HG03175 (cell line): ENCODE measurements around the gene MFAP4.

Source experiments
- ATAC-seq: cut with Tn5 transposase; IDR thresholded peaks from one replicate; pipeline ENCODE4 v1.9.1; 2021; ENCODE audit warnings: mild to moderate bottlenecking, moderate library complexity; ENCODE audit not compliant: unreplicated experiment

Gene MFAP4

GRCh38 chr17:19410875-19411620, 24.1 kb upstream of the MFAP4 start, which contains the start of gene RNF112:
Gene RNF112, plus strand, starts transcription at chr17:19411232. Its CDS starts 177 bp downstream, at chr17:19411409.
- ATAC-seq: no peak

- ATAC-seq: no peak
Measured at GRCh38 chr17:19410091-19410490, 23.1 kb upstream of the MFAP4 start.

DNA sequence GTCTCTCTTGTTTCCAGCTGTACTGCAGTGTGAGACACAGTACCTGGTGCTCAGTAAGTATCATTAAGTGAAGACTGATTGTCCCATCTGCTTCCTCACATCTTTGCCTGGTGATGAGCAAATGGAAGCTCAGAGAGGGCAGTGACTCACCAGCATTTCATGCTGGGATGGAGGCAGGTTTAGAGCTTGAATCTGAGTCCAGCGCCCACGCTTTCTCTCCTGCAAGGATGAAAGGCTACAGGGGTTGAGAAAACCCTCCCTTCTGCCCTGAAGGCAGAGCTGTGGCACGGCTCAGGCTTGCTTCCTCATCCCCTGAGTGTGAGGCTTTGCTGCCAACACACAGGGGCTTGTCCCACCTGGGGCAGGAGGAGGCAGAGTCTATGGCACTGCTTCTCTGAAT, 22.5 kb upstream of the MFAP4 start:
- no peak for ATAC-seq

DNA sequence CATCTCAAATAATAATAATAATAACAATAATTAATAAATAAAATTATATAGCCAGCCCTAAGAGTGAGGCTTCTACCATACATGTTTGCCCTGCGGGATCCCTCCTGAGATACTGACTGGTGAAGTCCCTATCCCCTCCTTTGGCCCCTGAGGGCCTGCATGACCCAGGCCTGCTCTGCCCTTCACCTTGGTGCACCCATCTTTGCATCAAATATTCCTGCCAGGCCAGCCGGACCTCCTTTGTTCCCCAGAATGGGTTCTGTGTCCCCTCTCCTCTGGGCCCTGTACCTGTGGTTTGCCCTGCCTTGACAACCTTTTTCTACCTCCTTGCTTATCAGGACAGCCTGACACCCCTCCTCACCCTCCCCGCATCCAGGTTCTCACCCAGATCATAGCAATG, 22.1 kb upstream of the MFAP4 start:
- ATAC-seq: no peak

DNA sequence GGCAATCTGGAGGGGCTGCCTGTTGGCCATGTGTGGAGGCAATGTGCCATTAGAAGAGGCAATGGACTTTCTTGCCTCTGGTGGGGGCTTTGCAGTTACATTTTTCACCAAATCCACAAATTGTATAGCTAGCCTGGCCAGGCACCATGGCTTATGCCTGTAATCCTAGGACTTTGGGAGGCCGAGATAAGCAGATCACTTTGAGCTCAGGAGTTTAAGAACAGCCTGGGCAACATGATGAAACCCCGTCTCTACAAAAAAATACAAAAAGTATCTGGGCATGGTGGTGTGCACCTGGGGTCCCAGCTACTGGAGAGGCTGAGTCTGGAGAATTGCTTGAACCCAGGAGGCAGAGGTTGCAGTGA, 21.3 kb upstream of the MFAP4 start:
- ATAC-seq: no peak

DNA sequence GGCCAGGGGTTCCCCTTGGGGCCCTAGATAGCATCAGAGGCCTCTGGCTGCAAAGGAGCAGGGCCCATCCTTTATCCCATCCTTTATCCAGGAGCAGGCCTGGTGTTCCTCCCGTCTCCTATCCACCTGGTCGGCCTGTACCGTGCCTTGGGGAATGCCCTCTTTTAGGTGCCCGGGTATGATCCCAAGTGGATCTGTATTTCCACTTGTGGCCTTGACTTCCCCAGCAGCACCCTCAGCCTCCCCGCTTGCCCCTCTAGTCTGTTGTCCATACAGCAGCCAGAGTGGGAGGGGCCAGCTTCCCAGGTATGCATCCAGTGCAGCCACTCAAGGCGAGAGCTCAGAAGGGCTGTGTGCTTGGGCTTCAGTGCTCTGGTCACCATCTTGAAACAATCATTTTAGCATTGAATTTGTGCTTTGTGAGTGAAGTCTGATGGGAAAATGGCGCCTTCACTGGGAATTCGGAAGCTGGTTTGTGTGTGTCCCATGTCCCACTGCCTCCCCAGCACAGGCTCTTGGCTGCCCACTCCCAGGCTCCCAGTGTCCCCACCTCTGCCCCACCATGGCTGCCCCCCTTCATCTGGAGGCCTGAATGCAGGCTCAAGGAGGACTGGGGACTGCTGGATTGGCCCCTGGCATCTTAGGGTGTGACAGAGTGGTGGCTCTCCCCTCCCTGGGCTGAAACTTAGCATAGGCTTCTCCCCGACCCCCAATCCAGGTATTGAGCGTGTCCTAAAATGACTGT, 20.8 kb upstream of the MFAP4 start:
- ATAC-seq: no peak

GRCh38 chr17:19405114-19405513, 18.1 kb upstream of the MFAP4 start:
- no peak for ATAC-seq

- ATAC-seq: no peak
Measured at GRCh38 chr17:19404264-19404663, 17.3 kb upstream of the MFAP4 start.

DNA sequence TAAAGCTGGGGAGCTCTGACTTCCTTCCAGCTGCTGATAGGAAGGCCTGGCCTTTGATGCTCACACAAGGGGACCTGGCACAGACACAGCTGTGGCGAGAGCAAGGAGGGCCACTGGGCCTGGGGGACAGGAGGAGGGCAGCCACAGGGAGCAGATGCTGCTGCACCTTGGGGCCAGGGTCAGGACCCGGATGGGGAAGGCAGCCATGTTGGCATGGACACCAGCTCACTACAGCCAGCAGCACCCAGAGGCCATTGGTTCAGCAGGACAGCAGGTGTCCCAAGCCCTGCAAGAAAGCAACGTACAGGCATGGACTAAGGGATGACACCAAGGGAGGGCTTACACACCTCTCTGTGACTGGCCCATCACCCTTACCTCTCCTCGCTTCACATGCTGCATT, 16.0 kb upstream of the MFAP4 start:
- no peak for ATAC-seq

GRCh38 chr17:19402171-19402570, 15.2 kb upstream of the MFAP4 start:
- no peak for ATAC-seq

DNA sequence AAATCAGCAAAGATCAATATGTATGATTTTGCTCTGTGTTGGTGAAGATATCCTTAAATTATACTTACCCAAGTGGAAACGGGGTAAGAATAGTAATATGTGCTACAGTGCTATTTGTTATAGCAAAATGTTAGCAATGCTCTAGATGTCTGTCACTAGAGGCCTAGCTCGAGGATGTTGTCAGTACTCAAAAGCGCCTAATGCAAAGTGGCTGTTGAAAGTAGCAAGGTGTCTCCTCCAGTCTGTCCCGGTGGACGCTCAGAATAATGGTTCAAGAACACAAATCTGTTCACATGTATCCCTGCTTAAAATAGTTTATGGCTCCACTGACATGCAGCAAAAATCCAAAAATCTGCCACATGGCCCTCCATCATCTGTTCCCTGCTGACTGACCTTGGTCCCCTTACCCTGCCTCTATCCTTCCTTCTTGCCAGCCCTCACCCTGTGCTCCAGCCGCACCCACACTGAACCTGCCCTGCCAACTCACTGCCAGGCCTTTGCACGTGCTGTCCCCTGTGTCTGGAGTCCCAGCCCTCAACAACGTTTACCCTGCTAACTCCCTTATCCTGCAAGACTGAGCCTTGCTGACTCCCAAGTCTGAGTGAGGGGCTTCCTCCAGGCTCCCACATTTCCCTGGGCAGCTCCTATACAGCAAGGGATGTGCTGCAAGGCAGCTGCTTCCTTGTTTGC, 14.5 kb upstream of the MFAP4 start:
- ATAC-seq: no peak

GRCh38 chr17:19399750-19400450, 12.9 kb upstream of the MFAP4 start:
- no peak for ATAC-seq

DNA sequence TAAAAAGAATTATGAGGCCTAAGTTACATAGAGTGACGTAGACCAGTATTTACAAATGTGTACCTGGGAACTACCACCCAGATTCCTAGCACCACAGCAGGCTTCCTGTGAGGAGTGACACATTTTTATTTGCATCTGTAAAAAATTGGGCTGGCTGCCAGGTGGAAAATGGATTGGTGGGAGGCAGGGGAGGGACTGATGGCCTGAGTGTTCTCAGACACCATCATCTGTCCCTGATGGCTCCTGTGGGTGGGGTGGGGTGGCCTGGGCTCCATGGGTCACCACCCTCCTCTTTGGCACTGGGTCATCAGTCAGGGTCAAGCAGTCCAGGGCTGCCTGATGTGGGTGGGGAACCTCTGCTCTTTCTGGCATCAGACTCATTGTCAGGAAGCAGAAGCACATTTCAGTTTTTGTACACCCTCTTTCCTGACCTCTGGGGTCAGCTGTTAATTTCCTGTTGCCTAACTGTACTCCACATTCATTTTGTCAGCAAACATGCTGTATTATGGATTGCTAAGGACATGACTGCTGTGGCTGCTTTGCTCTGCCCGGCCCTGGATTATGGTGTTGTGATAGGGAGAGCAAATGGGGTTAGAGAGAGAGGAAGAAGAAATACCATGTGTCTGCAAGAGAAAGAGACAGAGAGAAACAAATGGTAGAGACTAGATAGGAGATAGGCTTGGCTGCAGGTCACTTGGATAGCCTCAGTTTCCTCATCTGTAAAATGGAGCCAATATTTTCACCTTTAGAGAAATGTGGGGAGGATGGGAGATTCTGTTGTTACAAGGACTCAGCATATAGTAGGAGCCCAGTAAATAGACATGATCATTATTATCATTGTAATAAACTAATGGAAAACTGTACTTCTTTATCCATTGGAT, 11.6 kb upstream of the MFAP4 start:
- no peak for ATAC-seq

DNA sequence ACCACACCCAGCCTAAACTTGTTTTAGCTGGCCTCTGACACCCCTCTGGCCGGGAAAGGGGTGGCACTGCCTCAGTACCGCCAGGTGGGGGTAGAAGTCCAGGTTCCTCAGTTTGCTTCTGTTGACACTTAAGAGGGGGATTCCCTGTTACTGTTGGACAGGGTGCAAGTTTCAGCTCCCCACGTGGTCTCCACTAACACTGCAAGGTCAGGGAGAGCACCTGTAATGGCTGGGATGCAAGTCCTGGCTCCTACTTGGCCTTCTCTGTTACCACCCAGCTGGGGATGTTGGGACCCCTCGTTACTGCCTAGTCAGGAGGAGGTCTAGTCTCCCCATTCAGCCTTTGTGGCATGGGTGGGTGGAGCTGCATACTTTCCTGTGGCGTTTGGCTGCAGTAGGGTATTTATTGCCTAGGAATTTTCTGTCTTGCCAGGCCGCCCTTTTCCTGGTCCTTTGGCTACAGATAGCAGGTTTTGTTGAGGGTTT, 10.6 kb upstream of the MFAP4 start:
- ATAC-seq: no peak

DNA sequence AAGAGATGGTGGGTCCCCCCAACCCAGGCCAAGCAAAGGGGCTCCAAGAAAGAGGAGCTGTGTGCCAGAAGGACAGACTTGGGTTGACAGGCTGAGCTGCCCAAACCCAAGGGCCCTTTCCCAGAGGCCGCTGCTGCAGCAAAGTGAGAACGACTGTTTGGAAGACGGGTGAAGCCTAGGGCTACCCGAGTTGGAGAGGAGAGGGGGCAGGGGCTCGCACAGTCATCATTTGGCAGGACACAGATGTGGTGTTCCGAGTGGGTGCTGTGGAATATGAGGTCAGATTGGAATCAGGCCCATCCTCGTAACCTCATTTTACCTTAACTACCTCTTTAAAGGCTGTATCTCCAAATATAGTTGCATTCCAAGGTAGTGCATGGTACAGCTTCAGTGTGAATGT, 5.3 kb upstream of the MFAP4 start:
- ATAC-seq: no peak

- ATAC-seq: no peak
Measured at GRCh38 chr17:19391432-19391831, 4.4 kb upstream of the MFAP4 start.

GRCh38 chr17:19390951-19391350, 4.0 kb upstream of the MFAP4 start:
- ATAC-seq: no peak

DNA sequence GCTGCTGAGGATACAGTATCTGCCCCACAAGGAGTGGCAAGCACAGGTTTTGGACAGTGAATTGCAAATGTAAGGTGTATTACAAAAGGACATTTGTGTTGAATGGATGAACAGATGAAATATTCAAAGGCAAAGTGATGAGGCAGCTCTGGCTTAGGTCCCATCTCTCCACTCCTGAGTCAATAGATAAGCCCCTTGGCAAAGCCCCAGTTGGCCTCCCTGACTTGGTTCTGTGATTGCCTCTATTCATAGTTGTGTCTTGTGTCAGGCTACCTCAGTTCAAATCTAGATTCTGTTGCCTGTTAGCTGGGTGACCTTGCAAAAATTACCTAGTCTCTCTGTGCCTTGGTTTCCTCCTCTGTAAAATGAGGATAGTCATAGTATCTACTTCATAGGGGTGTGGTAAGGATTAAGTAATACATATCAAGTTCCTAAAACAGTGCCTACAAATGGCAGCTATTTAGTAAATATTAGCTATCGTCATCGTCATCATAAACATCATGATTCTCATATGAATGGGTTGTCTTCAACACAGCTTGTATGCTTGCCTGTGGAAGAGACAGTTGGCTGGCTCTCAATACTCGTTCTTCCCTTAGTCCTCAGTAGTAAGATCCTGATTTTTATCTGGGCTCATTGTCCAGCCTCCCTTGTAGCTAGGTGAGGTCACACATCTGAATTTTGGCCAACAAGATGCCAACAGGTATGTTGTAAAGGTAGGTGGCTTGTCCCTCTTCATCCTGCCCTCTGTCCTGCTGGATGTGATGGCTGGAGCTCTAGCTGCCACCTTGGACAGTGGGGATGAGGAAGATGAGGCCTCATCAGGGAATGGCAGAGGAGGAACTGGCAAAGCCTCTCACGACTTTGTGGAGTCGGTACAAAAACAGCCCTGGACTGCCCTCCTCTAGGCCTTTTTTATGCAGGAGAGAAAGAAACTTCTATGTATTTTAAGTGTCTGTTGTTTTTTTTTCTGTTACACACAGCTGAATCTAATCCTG, 2.1 kb upstream of the MFAP4 start:
- ATAC-seq: no peak

GRCh38 chr17:19387921-19388521, 1.0 kb upstream of the MFAP4 start:
- ATAC-seq: no peak
